Effector memory CD4-positive, alpha-beta T cell (primary cell): ENCODE data around the gene CLASP2.

Experiments
- DNase-seq, 3 donors: peaks; one replicate each; pipeline ENCODE4 v3.0.0-alpha.2; 2020
- H3K27ac ChIP-seq: 2 replicates; pipeline ENCODE4 v1.7.0; 2013; ENCODE audit warnings: mild to moderate bottlenecking, low read length, moderate library complexity; ENCODE audit not compliant: insufficient read depth, poor library complexity, severe bottlenecking
- H3K27me3 ChIP-seq: replicated peaks from 2 replicates; pipeline ENCODE4 v1.7.0; 2013; ENCODE audit warnings: mild to moderate bottlenecking, low read length; ENCODE audit not compliant: insufficient read depth, control insufficient read depth, poor library complexity, severe bottlenecking
- H3K36me3 ChIP-seq: 2 replicates; pipeline ENCODE4 v1.7.0; 2013; ENCODE audit warnings: mild to moderate bottlenecking, low read length, moderate library complexity; ENCODE audit not compliant: control insufficient read depth, insufficient read depth
- H3K4me1 ChIP-seq: 2 replicates; pipeline ENCODE4 v1.7.0; 2013; ENCODE audit warnings: low read length, mild to moderate bottlenecking; ENCODE audit not compliant: control insufficient read depth, insufficient read depth, poor library complexity, severe bottlenecking
- H3K4me3 ChIP-seq: 2 replicates; pipeline ENCODE4 v1.7.0; 2013; ENCODE audit warnings: low read length, low read depth, mild to moderate bottlenecking; ENCODE audit not compliant: insufficient read depth, poor library complexity, severe bottlenecking
- H3K9me3 ChIP-seq: 2 replicates; pipeline ENCODE4 v1.7.0; 2013; ENCODE audit warnings: mild to moderate bottlenecking, low read length, moderate library complexity; ENCODE audit not compliant: control insufficient read depth

CLASP2 gene

DNA sequence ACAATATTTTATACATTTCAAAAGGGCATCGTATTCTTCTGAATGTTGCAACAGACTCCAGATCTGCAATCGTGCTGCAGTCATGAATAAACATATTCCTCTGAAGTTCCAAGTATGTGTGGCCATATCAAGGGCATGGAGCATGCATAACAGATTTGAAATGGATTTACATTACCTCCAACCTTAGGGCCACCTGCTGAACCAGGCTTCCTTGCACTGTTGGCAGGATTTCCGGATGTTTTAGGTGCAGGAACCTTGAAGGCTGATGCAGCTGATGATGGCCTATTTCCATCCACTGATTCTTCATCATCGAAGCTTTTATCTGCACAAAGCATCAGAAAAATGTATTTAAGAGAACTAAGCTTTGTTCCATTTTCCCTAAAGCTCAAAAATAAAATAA, 73.5 kb downstream of the CLASP2 start:
- Histone ChIP-seq H3K27ac (no peak overlapping the region), H3K27me3 (no peaks in the 10 kb centered on the region), H3K4me3 (no peak overlapping the region), H3K9me3 (no peaks in the 10 kb centered on the region), H3K4me1 (no peaks in the 10 kb centered on the region), H3K36me3 (no peaks in the 10 kb centered on the region)
- DNase-seq = no peak

- no peaks in the 10 kb centered on the region for H3K9me3 ChIP-seq
- H3K27ac ChIP-seq = no peak overlapping the region
- H3K27me3 ChIP-seq = no peaks in the 10 kb centered on the region
- DNase-seq = no peak
- no peaks in the 10 kb centered on the region for H3K4me1 ChIP-seq
- H3K36me3 ChIP-seq = peaks cover 4% of the 10 kb centered on the region
- H3K4me3 ChIP-seq = no peak overlapping the region
Measured at GRCh38 chr3:33642806-33643205, 75.2 kb downstream of the CLASP2 start.

- peaks cover 4% of the 10 kb centered on the region for H3K36me3 ChIP-seq
- DNase-seq = no peak
- H3K27me3 ChIP-seq = no peaks in the 10 kb centered on the region
- H3K9me3 ChIP-seq = no peaks in the 10 kb centered on the region
- no peak overlapping the region for H3K27ac ChIP-seq
- H3K4me1 ChIP-seq = no peaks in the 10 kb centered on the region
- H3K4me3 ChIP-seq = no peak overlapping the region
Measured at GRCh38 chr3:33639889-33640288, 78.2 kb downstream of the CLASP2 start.

DNA sequence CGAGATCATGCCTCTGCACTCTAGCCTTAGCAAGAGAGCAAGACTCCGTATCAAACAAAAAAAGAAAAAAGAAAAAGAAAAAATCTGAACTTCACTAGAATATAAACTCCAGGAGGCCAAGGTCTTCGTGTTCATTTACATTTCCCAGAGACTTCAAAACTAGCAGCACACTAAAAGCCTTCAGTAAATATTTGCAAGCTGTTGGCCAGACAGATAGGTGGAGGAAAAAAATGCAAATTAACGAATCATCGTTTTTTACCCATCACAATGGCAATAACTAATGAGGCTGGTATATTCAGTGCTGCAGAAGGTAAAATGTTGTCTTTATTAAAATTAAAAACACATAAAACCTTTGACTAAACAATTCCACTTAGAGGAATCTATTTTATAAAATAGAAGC, 80.6 kb downstream of the CLASP2 start:
- no peak overlapping the region for H3K4me3 ChIP-seq
- peaks cover 9% of the 10 kb centered on the region for H3K36me3 ChIP-seq
- no peak overlapping the region for H3K27ac ChIP-seq
- H3K9me3 ChIP-seq = no peaks in the 10 kb centered on the region
- H3K4me1 ChIP-seq = no peaks in the 10 kb centered on the region
- DNase-seq = no peak
- no peaks in the 10 kb centered on the region for H3K27me3 ChIP-seq

GRCh38 chr3:33636125-33636850, 81.8 kb downstream of the CLASP2 start:
- H3K27me3 ChIP-seq = no peaks in the 10 kb centered on the region
- H3K36me3 ChIP-seq = peaks cover 9% of the 10 kb centered on the region
- no peaks in the 10 kb centered on the region for H3K4me1 ChIP-seq
- no peaks in the 10 kb centered on the region for H3K9me3 ChIP-seq
- no peak for DNase-seq
- H3K27ac ChIP-seq = no peak overlapping the region
- no peak overlapping the region for H3K4me3 ChIP-seq

- no peaks in the 10 kb centered on the region for H3K9me3 ChIP-seq
- DNase-seq = no peak
- no peaks in the 10 kb centered on the region for H3K4me1 ChIP-seq
- H3K4me3 ChIP-seq = no peak overlapping the region
- H3K27ac ChIP-seq = no peak overlapping the region
- H3K27me3 ChIP-seq = no peaks in the 10 kb centered on the region
- H3K36me3 ChIP-seq = peaks cover 9% of the 10 kb centered on the region
Measured at GRCh38 chr3:33634262-33634661, 83.8 kb downstream of the CLASP2 start.

- H3K4me3 ChIP-seq = no peak overlapping the region
- H3K4me1 ChIP-seq = no peaks in the 10 kb centered on the region
- H3K36me3 ChIP-seq = peaks cover 9% of the 10 kb centered on the region
- DNase-seq = no peak
- no peaks in the 10 kb centered on the region for H3K9me3 ChIP-seq
- H3K27me3 ChIP-seq = no peaks in the 10 kb centered on the region
- no peak overlapping the region for H3K27ac ChIP-seq
Measured at GRCh38 chr3:33629219-33629618, 88.8 kb downstream of the CLASP2 start.

DNA sequence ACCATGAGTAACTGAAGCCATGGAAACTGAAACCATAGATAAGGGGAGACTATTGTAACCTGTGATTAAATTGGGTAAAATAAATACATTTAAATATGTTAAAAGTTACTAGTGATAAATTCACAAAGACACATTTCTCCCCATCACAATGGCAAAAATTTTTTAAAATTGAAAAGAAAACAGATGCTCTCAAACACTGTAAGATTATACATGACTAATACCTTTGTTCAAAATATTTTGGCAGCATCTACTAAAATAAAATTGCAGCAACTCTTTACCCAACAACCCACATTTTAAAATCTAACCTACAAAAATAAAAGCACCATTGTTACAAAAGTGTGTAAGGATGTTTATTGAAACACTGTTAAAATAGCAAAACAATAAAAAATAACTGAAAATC, 93.3 kb downstream of the CLASP2 start:
- no peak for DNase-seq
- H3K9me3 ChIP-seq = no peaks in the 10 kb centered on the region
- peaks cover 19% of the 10 kb centered on the region for H3K36me3 ChIP-seq

GRCh38 chr3:33613041-33613440, 105.0 kb downstream of the CLASP2 start:
- Histone ChIP-seq H3K9me3 (no peaks in the 10 kb centered on the region), H3K27me3 (no peaks in the 10 kb centered on the region), H3K27ac (no peak overlapping the region), H3K4me3 (no peak overlapping the region), H3K4me1 (no peaks in the 10 kb centered on the region), H3K36me3 (no peaks in the 10 kb centered on the region)
- no peak for DNase-seq

More for the DNA sequence above, 93.3 kb downstream of the CLASP2 start:
- no peaks in the 10 kb centered on the region for H3K27me3 ChIP-seq
- H3K27ac ChIP-seq = no peak overlapping the region
- no peak overlapping the region for H3K4me3 ChIP-seq
- no peaks in the 10 kb centered on the region for H3K4me1 ChIP-seq

GRCh38 chr3:33612607-33613006, 105.4 kb downstream of the CLASP2 start:
- H3K4me1 ChIP-seq = no peaks in the 10 kb centered on the region
- no peaks in the 10 kb centered on the region for H3K36me3 ChIP-seq

More at GRCh38 chr3:33612607-33613006, 105.4 kb downstream of the CLASP2 start:
- Histone ChIP-seq H3K27ac (no peak overlapping the region), H3K9me3 (no peaks in the 10 kb centered on the region), H3K27me3 (no peaks in the 10 kb centered on the region), H3K4me3 (no peak overlapping the region)
- DNase-seq = no peak
